CD4-positive, alpha-beta T cell (primary cell): Measurements from ENCODE around the gene NIPAL1. TPM values are rescaled to one million over a fixed set of nuclear protein-coding genes. Genes with fewer than 3 reads are reported as not detected.

Experiments used
- ATAC-seq: fragments of 200-7000 bp; cut with Tn5 transposase; one replicate; pipeline ENCODE4 v1.10.0; 2022; ENCODE audit warnings: mild to moderate bottlenecking; ENCODE audit not compliant: poor library complexity
- CTCF ChIA-PET: fragments of 350-600 bp; sonication (Branson Sonifier 250); formaldehyde crosslinking; loops from one replicate; lab custom pipeline; 2021; ENCODE audit warnings: antibody characterized with exemption, inconsistent platforms; lab: Charles Lee
- POLR2A ChIA-PET: fragments of 350-600 bp; sonication (Branson Sonifier 250); formaldehyde crosslinking; loops from one replicate; lab custom pipeline; 2021; ENCODE audit warnings: antibody characterized with exemption, inconsistent platforms; lab: Charles Lee
- DNase-seq, 14 experiments: peaks; one replicate each; pipeline ENCODE4 v3.0.0-alpha.2; 2013 to 2020; ENCODE audit warnings: mixed read lengths in 2 of 14
- H3K27ac ChIP-seq, 2 donors: one replicate each; pipeline versions ENCODE4 v1.5.1 to v1.7.0; 2013; ENCODE audit warnings: low read length in 2 of 2, low read depth in 1 of 2, mild to moderate bottlenecking in 1 of 2
- H3K27me3 ChIP-seq, 2 experiments: 1 replicate in 1 of 2; 2 replicates in 1 of 2; pipeline versions ENCODE4 v1.6.1 to v1.7.0; 2013; ENCODE audit warnings: low read length in 2 of 2, control low read depth in 1 of 2, mild to moderate bottlenecking in 1 of 2, moderate library complexity in 1 of 2; ENCODE audit not compliant: insufficient read depth in 2 of 2, control insufficient read depth in 1 of 2
- H3K36me3 ChIP-seq: one replicate; pipeline ENCODE4 v1.6.1; 2013; ENCODE audit warnings: low read length, control low read depth; ENCODE audit not compliant: insufficient read depth
- H3K4me1 ChIP-seq: one replicate; pipeline ENCODE4 v1.6.1; 2013; ENCODE audit warnings: low read length, control low read depth; ENCODE audit not compliant: insufficient read depth
- H3K4me3 ChIP-seq: one replicate; pipeline ENCODE4 v1.5.1; 2013; ENCODE audit warnings: mild to moderate bottlenecking, low read length, moderate library complexity
- H3K9me3 ChIP-seq, 2 experiments: 1 replicate in 1 of 2; 2 replicates in 1 of 2; pipeline versions ENCODE4 v1.6.1 to v1.7.0; 2013; ENCODE audit warnings: low read length in 2 of 2, mild to moderate bottlenecking in 2 of 2, control low read depth in 1 of 2, moderate library complexity in 1 of 2; ENCODE audit not compliant: control insufficient read depth in 1 of 2, insufficient read depth in 1 of 2
- H3K27ac Mint-ChIP-seq: one replicate; pipeline ENCODE4 v1.8.0; 2020; ENCODE audit warnings: mixed read lengths
- H3K27me3 Mint-ChIP-seq: one replicate; pipeline ENCODE4 v1.8.0; 2021; ENCODE audit warnings: mixed read lengths
- H3K36me3 Mint-ChIP-seq: one replicate; pipeline ENCODE4 v1.8.0; 2021; ENCODE audit warnings: low read depth, mixed read lengths
- H3K4me1 Mint-ChIP-seq: one replicate; pipeline ENCODE4 v1.8.0; 2021; ENCODE audit warnings: low read depth, mixed read lengths
- H3K4me3 Mint-ChIP-seq: one replicate; pipeline ENCODE4 v1.8.0; 2020; ENCODE audit warnings: mild to moderate bottlenecking, mixed read lengths
- H3K9me3 Mint-ChIP-seq: one replicate; pipeline ENCODE4 v1.8.0; 2020; ENCODE audit warnings: mixed read lengths
- intact Hi-C, 2 experiments: fragments of 100-400 bp; cut with DNase I in 1 of 2; cut with micrococcal nuclease in 1 of 2; formaldehyde crosslinking; loops; one replicate each; pipeline versions ENCODE4 v1.15.1 to v1.9.0; 2023 to 2025; cut with DNase I, micrococcal nuclease
- total RNA-seq, 174 experiments: library from RNA in 2 of 174; stranded (reverse) in 2 of 174; gene quantifications; one replicate each; pipeline ENCODE4 v1.2.3 and lab custom pipeline; 2021 to 2026
- TF ChIP-seq, protein P1 (sequence below): fragments of 200-600 bp; IDR thresholded peaks from one replicate; pipeline ENCODE4 v1.8.0; 2022; ENCODE audit warnings: antibody characterized with exemption, mild to moderate bottlenecking

Gene NIPAL1
- total RNA-seq, 2 experiments from 2014 or later: 0.45 to 0.85 TPM

GRCh38 chr4:48082956-48083355 lies 66.4 kb downstream of the NIPAL1 start:
- TF ChIP-seq, protein P1, sequence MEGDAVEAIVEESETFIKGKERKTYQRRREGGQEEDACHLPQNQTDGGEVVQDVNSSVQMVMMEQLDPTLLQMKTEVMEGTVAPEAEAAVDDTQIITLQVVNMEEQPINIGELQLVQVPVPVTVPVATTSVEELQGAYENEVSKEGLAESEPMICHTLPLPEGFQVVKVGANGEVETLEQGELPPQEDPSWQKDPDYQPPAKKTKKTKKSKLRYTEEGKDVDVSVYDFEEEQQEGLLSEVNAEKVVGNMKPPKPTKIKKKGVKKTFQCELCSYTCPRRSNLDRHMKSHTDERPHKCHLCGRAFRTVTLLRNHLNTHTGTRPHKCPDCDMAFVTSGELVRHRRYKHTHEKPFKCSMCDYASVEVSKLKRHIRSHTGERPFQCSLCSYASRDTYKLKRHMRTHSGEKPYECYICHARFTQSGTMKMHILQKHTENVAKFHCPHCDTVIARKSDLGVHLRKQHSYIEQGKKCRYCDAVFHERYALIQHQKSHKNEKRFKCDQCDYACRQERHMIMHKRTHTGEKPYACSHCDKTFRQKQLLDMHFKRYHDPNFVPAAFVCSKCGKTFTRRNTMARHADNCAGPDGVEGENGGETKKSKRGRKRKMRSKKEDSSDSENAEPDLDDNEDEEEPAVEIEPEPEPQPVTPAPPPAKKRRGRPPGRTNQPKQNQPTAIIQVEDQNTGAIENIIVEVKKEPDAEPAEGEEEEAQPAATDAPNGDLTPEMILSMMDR: no peak
- POLR2A ChIA-PET: interaction anchor here (0.7 kb wide), 1 partner anchor 56 kb away, joined by 3 read pairs; no protein-coding TSS in a partner anchor
- Histone ChIP-seq H3K4me1 (no peaks in the 10 kb centered on the region), H3K27ac (no peak overlapping the region), H3K36me3 (peaks cover 52% of the 10 kb centered on the region), H3K27me3 (no peaks in the 10 kb centered on the region), H3K9me3 (no peaks in the 10 kb centered on the region), H3K4me3 (no peak overlapping the region)
- DNase-seq: no peak
- Mint-ChIP-seq H3K27me3 (no peaks in the 10 kb centered on the region), H3K36me3 (peaks cover 100% of the 10 kb centered on the region), H3K27ac (no peak overlapping the region), H3K4me3 (no peak overlapping the region), H3K9me3 (no peaks in the 10 kb centered on the region), H3K4me1 (peaks cover 44% of the 10 kb centered on the region)
- ATAC-seq: no peak
- CTCF ChIA-PET: no interaction called here
- intact Hi-C loops: loop anchor here (5.0 to 10.0 kb wide), 2 partner anchors 156 to 418 kb away; no protein-coding TSS in a partner anchor

DNA sequence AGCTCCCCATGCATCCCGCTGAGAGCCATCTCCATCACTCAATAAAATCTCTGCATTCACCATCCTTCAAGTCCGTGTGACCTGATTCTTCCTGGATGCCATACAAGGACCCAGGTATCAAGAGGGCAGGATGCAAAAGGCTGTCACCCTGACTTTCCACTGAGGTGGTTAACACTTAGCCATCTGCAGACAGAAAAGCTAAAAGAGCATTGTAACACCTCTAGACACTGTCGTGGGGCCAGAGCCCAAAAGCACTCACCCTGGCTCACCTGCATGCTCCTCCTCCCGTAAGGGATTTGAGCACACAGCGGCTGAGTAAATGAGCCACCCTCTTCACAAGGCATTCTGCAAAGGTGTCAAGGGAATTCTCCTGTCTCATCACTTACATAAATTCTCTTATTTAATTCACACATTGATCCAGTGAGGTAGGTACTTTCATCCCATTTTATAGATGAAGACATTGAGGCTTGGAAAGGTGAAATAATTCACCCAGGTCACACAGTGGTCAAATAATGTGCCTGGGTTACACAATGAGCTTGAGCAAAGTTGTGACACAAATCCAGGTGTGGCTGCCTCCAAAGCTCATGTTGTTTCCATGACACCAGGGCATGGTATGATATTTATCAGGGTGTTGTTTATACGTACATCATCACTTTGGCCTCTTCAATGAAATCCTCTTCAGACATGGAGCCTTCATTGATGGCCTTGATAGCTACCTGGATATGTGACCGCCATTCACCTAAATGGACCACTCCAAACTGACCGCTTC lies 69.4 kb downstream of the NIPAL1 start:
- Histone ChIP-seq H3K27me3 (no peaks in the 10 kb centered on the region), H3K36me3 (peaks cover 62% of the 10 kb centered on the region), H3K9me3 (no peaks in the 10 kb centered on the region), H3K4me3 (no peak overlapping the region), H3K4me1 (no peaks in the 10 kb centered on the region), H3K27ac (no peak overlapping the region)
- no peak for ATAC-seq
- Mint-ChIP-seq H3K4me3 (no peak overlapping the region), H3K36me3 (peaks cover 88% of the 10 kb centered on the region), H3K4me1 (peaks cover 15% of the 10 kb centered on the region), H3K9me3 (no peaks in the 10 kb centered on the region), H3K27me3 (no peaks in the 10 kb centered on the region), H3K27ac (no peak overlapping the region)
- ChIA-PET CTCF (interaction anchor here (1.3 to 1.7 kb wide), 2 partner anchors 12 to 52 kb away, joined by 5 to 10 read pairs; no protein-coding TSS in a partner anchor), POLR2A (interaction anchor here (0.8 kb wide), 1 partner anchor 53 kb away, joined by 3 read pairs; no protein-coding TSS in a partner anchor)
- intact Hi-C loops: loop anchor here (2.0 to 10.0 kb wide), 3 partner anchors 53 to 421 kb away; no protein-coding TSS in a partner anchor
- no peak for DNase-seq
- TF ChIP-seq, protein P1: no peak

Other genes starting within 250 kb of the NIPAL1 start
- under 1 TPM in 1 of 2 experiments, not detected in 1; 0.14 TPM for gene CORIN, start 178.7 kb upstream of the NIPAL1 start, total RNA-seq
- gene NFXL1, start 102.2 kb upstream of the NIPAL1 start, total RNA-seq: 1 to 10 TPM; 9.0 to 9.9 TPM
- gene CNGA1, start 91 bp upstream of the NIPAL1 start, total RNA-seq: not detected
- 10 to 100 TPM; 67.0 to 69.9 TPM for gene TXK, start 117.5 kb downstream of the NIPAL1 start, total RNA-seq